ENCODE measurements around the gene DOCK1.
"Not testable (repeated sequence)": the region's sequence is repeated elsewhere in the genome, so short reads cannot be mapped to it uniquely, and the experiment has no call there.

DOCK1 gene

DNA sequence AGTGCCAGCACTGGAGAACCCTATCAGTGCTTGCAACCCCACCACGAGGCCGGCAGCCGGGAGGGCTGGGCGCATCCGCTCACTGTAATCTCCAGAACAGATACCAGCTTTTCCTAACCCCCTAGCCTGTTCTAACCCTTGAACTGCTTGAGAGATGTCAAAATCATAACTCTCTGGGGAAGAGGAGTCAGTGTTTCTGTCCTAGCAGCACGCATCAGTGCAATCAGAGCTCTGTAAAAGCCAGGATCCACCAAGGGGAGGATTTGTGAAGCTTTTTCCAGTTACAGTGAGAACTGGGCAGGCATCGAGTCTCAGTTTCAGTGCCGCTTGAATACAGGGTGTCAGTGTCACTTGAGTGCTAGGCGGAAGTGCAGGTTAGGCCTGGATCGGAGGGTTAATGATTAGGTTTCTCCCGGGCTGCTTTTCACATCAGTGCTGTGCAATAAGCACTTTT lies 395.7 kb downstream of the DOCK1 start:
- Histone ChIP-seq H3K27ac (ENCODE audit: low read depth, low read length) (no peak overlapping the region), H3K4me1 (ENCODE audit: insufficient read depth, low read length) (peaks cover 6% of the 10 kb centered on the region; the same call in 1 of the 2 replicates)
- WGBS = 93% methylated on average over 11 of the region's 11 CpGs

DNA sequence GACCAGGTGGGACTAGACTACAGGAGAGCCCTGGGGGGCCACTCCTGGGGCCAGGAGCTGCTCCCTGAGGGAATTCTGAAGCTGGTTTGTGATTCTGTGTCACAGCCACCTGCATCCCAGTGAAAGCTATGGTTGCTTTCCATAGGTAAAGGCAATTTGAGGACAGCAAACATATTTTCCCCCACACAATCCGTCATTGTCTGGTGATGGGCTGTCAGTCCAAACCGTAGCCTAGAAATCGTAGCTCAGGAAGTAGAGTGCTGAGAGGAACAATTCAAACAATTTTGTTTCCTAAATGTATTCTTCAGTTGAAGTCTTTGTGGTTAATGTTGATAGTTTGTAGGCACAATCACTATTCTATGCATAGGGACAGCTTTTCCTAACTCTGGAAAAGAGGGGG lies 397.1 kb downstream of the DOCK1 start:
- Histone ChIP-seq H3K4me1 (ENCODE audit: insufficient read depth, low read length) (peaks cover 3% of the 10 kb centered on the region; the same call in 1 of the 2 replicates), H3K27me3 (ENCODE audit: insufficient read depth, low read length) (no peaks in the 10 kb centered on the region), H3K27ac (ENCODE audit: low read depth, low read length) (no peak overlapping the region), H3K9me3 (ENCODE audit: insufficient read depth, low read depth, low read length) (no peaks in the 10 kb centered on the region), H3K36me3 (ENCODE audit: insufficient read depth, low read length) (no peaks in the 10 kb centered on the region), H3K4me3 (ENCODE audit: low read length) (no peak overlapping the region), H3K9ac (ENCODE audit: low read depth, low read length) (no peak overlapping the region)
- WGBS = 97% methylated on average over 3 of the region's 3 CpGs

More for the DNA sequence above, 395.7 kb downstream of the DOCK1 start:
- Histone ChIP-seq H3K9ac (ENCODE audit: low read depth, low read length) (no peak overlapping the region), H3K27me3 (ENCODE audit: insufficient read depth, low read length) (no peaks in the 10 kb centered on the region), H3K9me3 (ENCODE audit: insufficient read depth, low read depth, low read length) (no peaks in the 10 kb centered on the region), H3K4me3 (ENCODE audit: low read length) (no peak overlapping the region), H3K36me3 (ENCODE audit: insufficient read depth, low read length) (no peaks in the 10 kb centered on the region)

DNA sequence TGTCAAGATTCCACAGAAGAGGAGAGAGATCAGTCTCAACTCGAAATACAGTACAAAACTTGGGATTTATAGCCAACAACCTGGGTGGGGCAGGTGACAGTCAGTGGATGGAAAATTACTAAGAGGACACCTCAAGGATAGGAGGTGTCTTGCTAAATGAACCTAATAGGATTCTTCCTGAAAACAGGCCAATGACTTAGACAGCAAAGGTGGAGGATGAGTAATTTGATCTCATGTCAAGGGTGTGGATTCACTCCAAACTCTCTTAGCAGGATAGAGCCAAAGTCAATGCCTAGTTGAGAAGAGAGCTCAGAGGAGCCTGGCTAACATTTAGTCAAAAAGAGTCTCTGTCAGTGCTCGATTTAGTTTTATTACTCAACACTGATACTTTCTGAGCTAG lies 397.9 kb downstream of the DOCK1 start:
- Histone ChIP-seq H3K36me3 (ENCODE audit: insufficient read depth, low read length) (no peaks in the 10 kb centered on the region), H3K4me1 (ENCODE audit: insufficient read depth, low read length) (peaks cover 3% of the 10 kb centered on the region; the same call in 1 of the 2 replicates), H3K4me3 (ENCODE audit: low read length) (no peak overlapping the region), H3K27me3 (ENCODE audit: insufficient read depth, low read length) (no peaks in the 10 kb centered on the region), H3K27ac (ENCODE audit: low read depth, low read length) (no peak overlapping the region), H3K9me3 (ENCODE audit: insufficient read depth, low read depth, low read length) (no peaks in the 10 kb centered on the region), H3K9ac (ENCODE audit: low read depth, low read length) (no peak overlapping the region)
- WGBS = 91% methylated on average over 2 of the region's 2 CpGs

DNA sequence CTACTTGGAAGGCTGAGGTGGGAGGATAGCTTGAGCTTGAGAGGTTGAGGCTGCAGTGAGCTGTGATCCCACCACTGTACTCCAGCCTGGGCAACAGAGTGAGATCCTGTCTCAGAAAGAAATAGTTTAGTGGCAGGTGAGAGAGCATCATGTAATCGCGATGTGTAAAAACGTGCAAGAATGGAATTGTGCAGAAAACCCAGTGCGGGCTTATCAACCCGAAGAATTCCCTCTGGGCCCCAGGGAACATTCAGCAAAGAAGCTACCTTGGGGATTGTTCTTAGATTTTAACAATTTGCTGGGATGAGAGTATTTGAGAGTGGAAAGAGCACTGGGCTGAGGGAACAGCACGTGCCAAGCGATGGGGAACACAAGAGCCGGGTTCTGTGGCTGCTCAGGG lies 398.5 kb downstream of the DOCK1 start:
- Histone ChIP-seq H3K27ac (ENCODE audit: low read depth, low read length) (no peak overlapping the region), H3K4me3 (ENCODE audit: low read length) (no peak overlapping the region), H3K9me3 (ENCODE audit: insufficient read depth, low read depth, low read length) (no peaks in the 10 kb centered on the region), H3K9ac (ENCODE audit: low read depth, low read length) (no peak overlapping the region), H3K27me3 (ENCODE audit: insufficient read depth, low read length) (no peaks in the 10 kb centered on the region), H3K4me1 (ENCODE audit: insufficient read depth, low read length) (peaks cover 3% of the 10 kb centered on the region; the same call in 1 of the 2 replicates), H3K36me3 (ENCODE audit: insufficient read depth, low read length) (no peaks in the 10 kb centered on the region)
- WGBS = 94% methylated on average over 8 of the region's 8 CpGs

DNA sequence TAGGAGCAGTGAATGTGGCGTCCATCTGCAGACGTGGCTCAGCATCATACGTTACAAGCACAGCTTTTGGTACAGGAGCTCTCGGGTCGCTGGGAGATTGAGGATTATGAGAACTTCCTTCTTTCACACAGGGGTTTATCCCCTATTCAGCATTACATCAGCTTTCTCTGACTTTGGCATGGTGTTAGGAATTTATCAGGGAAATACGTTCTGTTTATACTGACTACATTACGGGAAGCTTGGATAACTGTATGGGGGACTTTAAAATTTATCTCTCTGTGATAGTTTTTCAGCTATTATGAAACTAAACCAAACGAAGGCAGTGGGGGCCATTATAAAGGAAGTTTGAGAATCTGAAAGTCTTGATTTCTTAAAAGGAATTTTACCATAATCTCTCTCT lies 401.3 kb downstream of the DOCK1 start:
- WGBS = 91% methylated on average over 7 of the region's 8 CpGs
- H3K9me3 ChIP-seq (ENCODE audit: insufficient read depth, low read depth, low read length) = no peaks in the 10 kb centered on the region
- H3K27me3 ChIP-seq (ENCODE audit: insufficient read depth, low read length) = no peaks in the 10 kb centered on the region
- no peak overlapping the region for H3K9ac ChIP-seq (ENCODE audit: low read depth, low read length)
- no peak overlapping the region for H3K27ac ChIP-seq (ENCODE audit: low read depth, low read length)
- no peaks in the 10 kb centered on the region for H3K36me3 ChIP-seq (ENCODE audit: insufficient read depth, low read length)
- no peak overlapping the region for H3K4me3 ChIP-seq (ENCODE audit: low read length)
- peaks cover 11% of the 10 kb centered on the region for H3K4me1 ChIP-seq (ENCODE audit: insufficient read depth, low read length)

DNA sequence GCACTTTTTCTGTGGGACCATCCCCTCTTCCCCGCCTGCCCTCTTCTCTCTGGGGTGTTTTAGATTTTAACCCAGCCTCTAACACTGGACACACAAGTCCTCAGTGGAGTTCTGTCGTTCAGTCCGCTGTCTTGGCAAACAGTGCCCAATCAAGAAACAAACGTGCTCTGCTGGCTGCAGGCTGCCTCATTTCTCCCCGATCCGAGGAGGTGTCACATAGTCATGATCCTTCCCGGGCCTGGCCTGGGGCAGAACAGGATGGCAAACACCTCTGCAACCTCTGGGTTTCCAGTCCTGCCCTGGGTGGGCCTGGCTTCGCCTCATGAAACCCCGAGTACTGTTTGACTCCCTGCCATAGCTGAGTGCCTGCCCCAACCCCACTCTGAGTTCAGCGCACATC lies 402.1 kb downstream of the DOCK1 start:
- H3K4me3 ChIP-seq (ENCODE audit: low read length) = no peak overlapping the region
- no peaks in the 10 kb centered on the region for H3K36me3 ChIP-seq (ENCODE audit: insufficient read depth, low read length)
- H3K27ac ChIP-seq (ENCODE audit: low read depth, low read length) = no peak overlapping the region
- no peaks in the 10 kb centered on the region for H3K9me3 ChIP-seq (ENCODE audit: insufficient read depth, low read depth, low read length)
- H3K27me3 ChIP-seq (ENCODE audit: insufficient read depth, low read length) = no peaks in the 10 kb centered on the region
- 95% methylated on average over 10 of the region's 10 CpGs for WGBS
- peaks cover 11% of the 10 kb centered on the region for H3K4me1 ChIP-seq (ENCODE audit: insufficient read depth, low read length)
- no peak overlapping the region for H3K9ac ChIP-seq (ENCODE audit: low read depth, low read length)

DNA sequence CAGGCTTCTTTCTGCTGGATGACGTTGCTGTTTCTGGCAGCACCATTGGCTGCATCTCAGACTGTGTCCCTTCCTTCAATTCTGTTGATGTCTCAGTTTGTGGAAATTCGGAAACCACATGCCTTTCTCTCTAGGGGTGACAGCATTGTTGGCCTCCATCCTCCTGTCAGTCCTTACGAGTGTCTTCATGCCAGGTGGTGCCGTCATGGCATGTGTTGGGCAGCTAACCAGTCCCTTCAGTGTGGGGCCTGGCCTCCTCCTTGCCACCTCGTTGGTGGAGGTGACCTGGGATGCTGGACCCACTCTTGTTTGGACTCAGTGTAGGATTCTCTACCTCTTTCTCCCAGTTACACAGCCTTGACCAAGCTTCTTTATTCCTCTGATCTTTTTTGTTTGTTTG lies 402.8 kb downstream of the DOCK1 start:
- no peak overlapping the region for H3K27ac ChIP-seq (ENCODE audit: low read depth, low read length)

DNA sequence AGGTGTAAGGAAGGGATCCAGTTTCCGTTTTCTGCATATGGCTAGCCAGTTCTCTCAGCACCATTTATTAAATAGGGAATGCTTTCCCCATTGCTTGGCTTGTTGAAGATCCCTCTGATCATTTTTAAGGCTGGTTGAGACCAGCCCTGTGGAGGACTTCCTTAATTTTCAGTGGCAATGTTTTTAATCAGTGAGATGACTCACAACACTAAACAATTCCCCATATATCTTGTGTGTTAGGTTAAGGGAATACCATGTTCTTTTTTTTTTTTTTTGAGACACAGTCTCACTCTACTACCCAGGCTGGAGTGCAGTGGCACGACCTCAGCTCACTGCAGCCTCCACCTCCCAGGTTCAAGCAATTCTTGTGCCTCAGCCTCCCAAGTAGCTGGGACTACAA lies 404.4 kb downstream of the DOCK1 start:
- H3K9me3 ChIP-seq (ENCODE audit: insufficient read depth, low read depth, low read length); H3K4me3 ChIP-seq (ENCODE audit: low read length); H3K27me3 ChIP-seq (ENCODE audit: insufficient read depth, low read length); H3K27ac ChIP-seq (ENCODE audit: low read depth, low read length); H3K36me3 ChIP-seq (ENCODE audit: insufficient read depth, low read length); H3K9ac ChIP-seq (ENCODE audit: low read depth, low read length): not testable (repeated sequence)
- 100% methylated on average over 2 of the region's 2 CpGs for WGBS
- peaks cover 11% of the 10 kb centered on the region for H3K4me1 ChIP-seq (ENCODE audit: insufficient read depth, low read length)

More for the DNA sequence above, 402.8 kb downstream of the DOCK1 start:
- WGBS = 89% methylated on average over 5 of the region's 5 CpGs
- Histone ChIP-seq H3K4me3 (ENCODE audit: low read length) (no peak overlapping the region), H3K36me3 (ENCODE audit: insufficient read depth, low read length) (no peaks in the 10 kb centered on the region), H3K27me3 (ENCODE audit: insufficient read depth, low read length) (no peaks in the 10 kb centered on the region), H3K9me3 (ENCODE audit: insufficient read depth, low read depth, low read length) (no peaks in the 10 kb centered on the region), H3K9ac (ENCODE audit: low read depth, low read length) (no peak overlapping the region), H3K4me1 (ENCODE audit: insufficient read depth, low read length) (peaks cover 11% of the 10 kb centered on the region)

DNA sequence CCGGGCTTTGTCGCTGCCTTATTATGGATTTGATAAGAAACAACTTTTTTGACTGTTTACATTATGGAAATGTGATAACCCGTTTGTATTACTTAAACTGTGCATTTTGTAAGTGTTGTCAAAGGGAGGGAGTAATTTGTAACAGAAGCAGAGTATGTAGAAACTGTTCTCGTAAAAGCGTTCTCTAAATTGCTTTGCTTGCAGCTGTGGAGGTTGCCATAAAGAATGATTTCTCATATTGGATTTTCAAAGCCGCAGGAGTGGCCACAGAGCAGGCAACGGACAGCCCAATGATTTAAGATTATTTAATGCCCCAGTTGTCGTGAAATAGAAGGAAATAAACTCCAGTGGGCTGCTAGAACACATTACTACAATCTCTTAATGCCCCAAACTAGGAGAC lies 405.2 kb downstream of the DOCK1 start:
- Histone ChIP-seq H3K9ac (ENCODE audit: low read depth, low read length) (no peak overlapping the region), H3K27me3 (ENCODE audit: insufficient read depth, low read length) (no peaks in the 10 kb centered on the region), H3K4me3 (ENCODE audit: low read length) (no peak overlapping the region), H3K4me1 (ENCODE audit: insufficient read depth, low read length) (peaks cover 11% of the 10 kb centered on the region), H3K9me3 (ENCODE audit: insufficient read depth, low read depth, low read length) (no peaks in the 10 kb centered on the region), H3K27ac (ENCODE audit: low read depth, low read length) (no peak overlapping the region), H3K36me3 (ENCODE audit: insufficient read depth, low read length) (no peaks in the 10 kb centered on the region)
- WGBS = 92% methylated on average over 7 of the region's 8 CpGs

DNA sequence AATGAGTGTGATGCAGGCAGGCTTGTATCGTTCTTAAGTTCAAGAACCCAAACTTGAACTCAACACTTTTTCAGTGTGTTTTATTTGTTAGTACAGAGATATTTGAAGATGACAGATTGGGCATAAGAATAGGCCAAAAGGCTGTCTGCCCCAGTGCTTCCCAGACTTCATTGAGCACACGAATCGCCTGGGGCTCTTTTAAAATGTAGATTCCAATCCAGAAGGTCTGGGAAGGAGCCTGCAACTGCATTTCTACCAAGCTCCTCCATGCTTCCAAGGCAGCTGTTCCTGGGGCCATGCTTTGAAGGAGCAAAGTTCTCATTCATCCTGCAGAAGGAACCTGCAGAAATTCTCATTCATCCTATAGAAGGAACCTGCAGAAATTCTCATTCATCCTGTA lies 405.7 kb downstream of the DOCK1 start:
- no peak overlapping the region for H3K9ac ChIP-seq (ENCODE audit: low read depth, low read length)
- no peaks in the 10 kb centered on the region for H3K36me3 ChIP-seq (ENCODE audit: insufficient read depth, low read length)
- H3K4me3 ChIP-seq (ENCODE audit: low read length) = no peak overlapping the region
- peaks cover 11% of the 10 kb centered on the region for H3K4me1 ChIP-seq (ENCODE audit: insufficient read depth, low read length)
- no peaks in the 10 kb centered on the region for H3K27me3 ChIP-seq (ENCODE audit: insufficient read depth, low read length)
- H3K27ac ChIP-seq (ENCODE audit: low read depth, low read length) = no peak overlapping the region
- H3K9me3 ChIP-seq (ENCODE audit: insufficient read depth, low read depth, low read length) = no peaks in the 10 kb centered on the region
- 46% methylated on average over 3 of the region's 3 CpGs for WGBS

DNA sequence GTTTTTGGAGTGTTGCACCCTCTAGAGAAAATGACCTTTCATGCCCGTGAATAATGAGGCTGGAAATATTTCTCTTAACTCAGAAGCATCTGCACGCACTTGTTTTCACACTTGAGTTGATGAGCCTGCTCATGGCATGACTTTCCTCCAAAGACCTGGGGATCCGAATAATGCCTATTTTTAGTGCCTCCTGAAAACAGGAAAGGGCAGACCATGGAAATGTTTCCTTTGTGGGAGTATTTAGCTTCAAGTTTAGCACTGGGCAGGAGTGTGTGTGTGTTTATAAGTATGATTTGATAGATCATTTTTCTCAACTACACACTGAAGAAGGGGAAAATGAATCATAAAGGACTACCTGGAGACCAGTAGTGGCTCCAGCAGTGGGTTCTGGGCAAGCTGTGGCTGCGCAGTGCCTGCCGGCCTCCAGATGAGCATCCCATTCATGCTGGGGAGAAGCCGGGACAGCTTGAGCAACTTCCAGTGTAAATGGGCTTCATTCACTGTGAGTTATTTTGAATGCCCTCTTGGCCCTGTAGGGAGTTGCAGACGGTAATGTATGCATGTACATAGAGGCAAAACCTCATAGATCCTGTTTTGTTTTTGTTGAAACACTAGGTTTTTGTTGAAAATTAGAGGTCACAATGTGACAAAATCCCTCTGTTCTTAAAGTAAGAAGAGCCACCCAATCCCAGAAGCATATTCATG lies 408.9 kb downstream of the DOCK1 start:
- Histone ChIP-seq H3K27me3 (ENCODE audit: insufficient read depth, low read length) (no peaks in the 10 kb centered on the region), H3K4me3 (ENCODE audit: low read length) (no peak overlapping the region), H3K4me1 (ENCODE audit: insufficient read depth, low read length) (peaks cover 11% of the 10 kb centered on the region), H3K9me3 (ENCODE audit: insufficient read depth, low read depth, low read length) (no peaks in the 10 kb centered on the region), H3K36me3 (ENCODE audit: insufficient read depth, low read length) (no peaks in the 10 kb centered on the region), H3K27ac (ENCODE audit: low read depth, low read length) (no peak overlapping the region), H3K9ac (ENCODE audit: low read depth, low read length) (no peak overlapping the region)
- WGBS = 95% methylated on average over 7 of the region's 7 CpGs

DNA sequence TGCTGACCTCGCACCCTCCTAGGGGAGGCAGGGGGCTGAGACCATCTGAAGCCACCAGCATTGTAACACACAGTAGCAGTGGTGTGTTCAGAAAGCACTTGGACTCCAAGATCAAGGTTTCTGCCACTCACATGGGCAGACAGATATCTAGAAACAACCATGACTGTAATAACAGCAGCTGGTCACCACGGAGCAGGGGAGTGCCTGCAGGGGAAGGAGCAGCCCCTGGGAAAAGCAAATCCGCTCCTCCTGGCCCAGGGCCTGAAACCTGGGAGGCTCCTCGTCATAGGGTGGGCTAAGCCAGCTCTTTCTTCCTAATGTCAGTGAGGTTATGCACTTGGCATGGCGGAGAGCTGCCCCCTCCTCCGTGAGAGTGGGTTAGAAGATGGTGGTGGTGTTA lies 409.6 kb downstream of the DOCK1 start:
- WGBS = 88% methylated on average over 4 of the region's 6 CpGs
- Histone ChIP-seq H3K27ac (ENCODE audit: low read depth, low read length) (no peak overlapping the region), H3K27me3 (ENCODE audit: insufficient read depth, low read length) (no peaks in the 10 kb centered on the region), H3K4me3 (ENCODE audit: low read length) (no peak overlapping the region), H3K9me3 (ENCODE audit: insufficient read depth, low read depth, low read length) (no peaks in the 10 kb centered on the region), H3K4me1 (ENCODE audit: insufficient read depth, low read length) (peaks cover 11% of the 10 kb centered on the region), H3K36me3 (ENCODE audit: insufficient read depth, low read length) (no peaks in the 10 kb centered on the region), H3K9ac (ENCODE audit: low read depth, low read length) (no peak overlapping the region)
